Activated naive CD4-positive, alpha-beta T cell treated with anti-CD3 and anti-CD28 coated beads, Interleukin-2, amount 50 U/mL, for 72 hours (primary cell): ENCODE results near the gene CDKN2C. TPM values are rescaled to one million over a fixed set of nuclear protein-coding genes. Genes with fewer than 3 reads are reported as not detected.
A peak's percentile ranks its signal among the peaks of the same experiment; 100 is the strongest.
"Not testable (repeated sequence)": the region's sequence is repeated elsewhere in the genome, so short reads cannot be mapped to it uniquely, and the experiment has no call there.

Experiments used
- ATAC-seq, 2 donors: fragments of 150-1000 bp; cut with Tn5 transposase; 2 replicates each; pipeline ENCODE4 v1.10.0; 2021; ENCODE audit warnings: mild to moderate bottlenecking in 2 of 2, moderate library complexity in 2 of 2
- DNase-seq, 2 donors: peaks; one replicate each; pipeline ENCODE4 v3.0.0; 2021 to 2022; ENCODE audit warnings: low spot score in 2 of 2
- H3K27ac Mint-ChIP-seq, 2 donors: one replicate each; pipeline ENCODE4 v1.8.0; 2022; ENCODE audit warnings: mild to moderate bottlenecking in 2 of 2, mixed read lengths in 2 of 2
- H3K36me3 Mint-ChIP-seq, 2 donors: one replicate each; pipeline ENCODE4 v1.8.0; 2022; ENCODE audit warnings: mixed read lengths in 2 of 2
- H3K9me3 Mint-ChIP-seq, 2 donors: one replicate each; pipeline ENCODE4 v1.8.0; 2022; ENCODE audit warnings: mixed read lengths in 2 of 2
- total RNA-seq, 2 donors: library from RNA; stranded (reverse); gene quantifications; one replicate each; pipeline ENCODE4 v1.2.3, GENCODE V29; 2022

CDKN2C gene
- 1 to 10 TPM; 5.6 to 10.0 TPM for total RNA-seq

- Mint-ChIP-seq H3K36me3 (peaks cover 13 to 22% of the 10 kb centered on the region in 2 donors), H3K9me3 (no peaks in the 10 kb centered on the region), H3K27ac (peak within 1 kb of the TSS; percentile 82 to 90)
- peak; percentile 43 to 47 for ATAC-seq
- DNase-seq, result peak; percentile 38 to 64
Measured at GRCh38 chr1:50969611-50970508, at the start of gene CDKN2C. CDKN2C (plus strand) TSS chr1:50970245; CDS start chr1:50970369, 124 bp downstream.

- H3K9me3 Mint-ChIP-seq, result peaks cover 9 to 12% of the 10 kb centered on the region in 2 donors
- DNase-seq (no peak), ATAC-seq (no peak)
- no peak overlapping the region for H3K27ac Mint-ChIP-seq
- peaks cover 20 to 29% of the 10 kb centered on the region in 2 donors for H3K36me3 Mint-ChIP-seq
Measured at GRCh38 chr1:50920409-50920808, 49.6 kb upstream of the CDKN2C start.

- DNase-seq (no peak), ATAC-seq (no peak)
- H3K27ac Mint-ChIP-seq, result no peak overlapping the region
- H3K9me3 Mint-ChIP-seq, result peaks cover 9 to 12% of the 10 kb centered on the region in 2 donors
- peaks cover 20 to 32% of the 10 kb centered on the region in 2 donors for H3K36me3 Mint-ChIP-seq
Measured at GRCh38 chr1:50921029-50921428, 49.0 kb upstream of the CDKN2C start.

GRCh38 chr1:50923564-50923963 lies 46.5 kb upstream of the CDKN2C start:
- peaks cover 20 to 32% of the 10 kb centered on the region in 2 donors for H3K36me3 Mint-ChIP-seq
- H3K9me3 Mint-ChIP-seq, result peaks cover 9 to 12% of the 10 kb centered on the region in 2 donors
- H3K27ac Mint-ChIP-seq, result no peak overlapping the region
- DNase-seq (no peak), ATAC-seq (no peak)

GRCh38 chr1:50929376-50929958 lies 40.6 kb upstream of the CDKN2C start:
- Mint-ChIP-seq H3K9me3 (no peaks in the 10 kb centered on the region), H3K36me3 (peaks cover 3 to 19% of the 10 kb centered on the region in 2 donors), H3K27ac (no peak overlapping the region)
- no peak for ATAC-seq
- DNase-seq, result no peak

GRCh38 chr1:50930193-50930592 lies 39.9 kb upstream of the CDKN2C start:
- Mint-ChIP-seq H3K36me3 (peaks cover 0 to 11% of the 10 kb centered on the region in 2 donors), H3K27ac (no peak overlapping the region), H3K9me3 (no peaks in the 10 kb centered on the region)
- DNase-seq (no peak), ATAC-seq (peak; percentile 31 to 91)

- ATAC-seq (peak in 1 of 2 donors; percentile 21), DNase-seq (no peak)
- Mint-ChIP-seq H3K9me3 (no peaks in the 10 kb centered on the region), H3K27ac (no peak overlapping the region), H3K36me3 (peaks cover 0 to 6% of the 10 kb centered on the region in 2 donors)
Measured at GRCh38 chr1:50930965-50931737, 38.9 kb upstream of the CDKN2C start.

- not testable (repeated sequence) for H3K9me3 Mint-ChIP-seq, DNase-seq, H3K36me3 Mint-ChIP-seq, ATAC-seq, H3K27ac Mint-ChIP-seq
Measured at GRCh38 chr1:50932043-50932442, 38.0 kb upstream of the CDKN2C start.

GRCh38 chr1:50933770-50934169 lies 36.3 kb upstream of the CDKN2C start:
- H3K27ac Mint-ChIP-seq, H3K9me3 Mint-ChIP-seq, ATAC-seq, H3K36me3 Mint-ChIP-seq, DNase-seq: not testable (repeated sequence)

- Mint-ChIP-seq H3K27ac (no peak overlapping the region), H3K36me3 (peaks cover 0 to 6% of the 10 kb centered on the region in 2 donors), H3K9me3 (no peaks in the 10 kb centered on the region)
- DNase-seq (no peak), ATAC-seq (no peak)
Measured at GRCh38 chr1:50934838-50935237, 35.2 kb upstream of the CDKN2C start.

- not testable (repeated sequence) for H3K9me3 Mint-ChIP-seq, DNase-seq, H3K36me3 Mint-ChIP-seq, ATAC-seq, H3K27ac Mint-ChIP-seq
Measured at GRCh38 chr1:50935276-50935675, 34.8 kb upstream of the CDKN2C start.

- ATAC-seq, result no peak
- no peak for DNase-seq
- no peak overlapping the region for H3K27ac Mint-ChIP-seq
- no peaks in the 10 kb centered on the region for H3K9me3 Mint-ChIP-seq
- H3K36me3 Mint-ChIP-seq, result peaks cover 0 to 6% of the 10 kb centered on the region in 2 donors
Measured at GRCh38 chr1:50936321-50936720, 33.7 kb upstream of the CDKN2C start.

- no peak for ATAC-seq
- no peaks in the 10 kb centered on the region for H3K9me3 Mint-ChIP-seq
- DNase-seq, result no peak
- no peaks in the 10 kb centered on the region for H3K36me3 Mint-ChIP-seq
- no peak overlapping the region for H3K27ac Mint-ChIP-seq
Measured at GRCh38 chr1:50940291-50940690, 29.8 kb upstream of the CDKN2C start.

GRCh38 chr1:50942334-50942733 lies 27.7 kb upstream of the CDKN2C start:
- H3K36me3 Mint-ChIP-seq, result no peaks in the 10 kb centered on the region
- no peaks in the 10 kb centered on the region for H3K9me3 Mint-ChIP-seq
- no peak for DNase-seq
- no peak overlapping the region for H3K27ac Mint-ChIP-seq
- ATAC-seq, result no peak

- Mint-ChIP-seq H3K27ac (no peak overlapping the region), H3K9me3 (no peaks in the 10 kb centered on the region), H3K36me3 (peaks cover 0 to 5% of the 10 kb centered on the region in 2 donors)
- DNase-seq (no peak), ATAC-seq (no peak)
Measured at GRCh38 chr1:50949286-50949982, 20.6 kb upstream of the CDKN2C start.

- no peaks in the 10 kb centered on the region for H3K9me3 Mint-ChIP-seq
- H3K27ac Mint-ChIP-seq, result no peak overlapping the region
- DNase-seq (no peak), ATAC-seq (no peak)
- peaks cover 0 to 5% of the 10 kb centered on the region in 2 donors for H3K36me3 Mint-ChIP-seq
Measured at GRCh38 chr1:50950396-50950795, 19.6 kb upstream of the CDKN2C start.
